B cell (primary cell): ENCODE measurements around the gene FBN2. TPM values are rescaled to one million over a fixed set of nuclear protein-coding genes. Genes with fewer than 3 reads are reported as not detected.

Experiments
- ATAC-seq: fragments of 200-7000 bp; cut with Tn5 transposase; one replicate; pipeline ENCODE4 v1.10.0; 2021; ENCODE audit warnings: low read depth, mild to moderate bottlenecking, moderate number of reproducible peaks, moderate library complexity
- CTCF ChIA-PET: fragments of 350-600 bp; sonication (Branson Sonifier 250); formaldehyde crosslinking; loops from one replicate; lab custom pipeline; 2021; ENCODE audit warnings: antibody characterized with exemption, inconsistent platforms; lab: Charles Lee
- POLR2A ChIA-PET: fragments of 350-600 bp; sonication (Branson Sonifier 250); formaldehyde crosslinking; loops from one replicate; lab custom pipeline; 2021; ENCODE audit warnings: antibody characterized with exemption; lab: Charles Lee
- DNase-seq: peaks from one replicate; pipeline ENCODE4 v3.0.0; 2013
- H2AFZ ChIP-seq: 2 replicates; pipeline ENCODE4 v1.6.1; 2012; ENCODE audit warnings: mild to moderate bottlenecking, low read depth, low read length; ENCODE audit not compliant: insufficient read depth, poor library complexity, severe bottlenecking
- H3K27ac ChIP-seq, 2 donors: 1 replicate in 1 of 2; 2 replicates in 1 of 2; pipeline ENCODE4 v1.5.1; 2012 to 2013; ENCODE audit warnings: low read length in 2 of 2, mild to moderate bottlenecking in 2 of 2, moderate library complexity in 1 of 2
- H3K27me3 ChIP-seq, 4 experiments: fragments of 200-600 bp in 1 of 4; sonication (generic) in 1 of 4; replicated peaks in 1 of 4; 1 replicate in 2 of 4; 2 replicates in 2 of 4; pipeline versions ENCODE4 v1.6.1 to v1.7.0; 2013 to 2016; ENCODE audit warnings: low read length in 3 of 4, mild to moderate bottlenecking in 2 of 4, mixed read lengths in 1 of 4, moderate library complexity in 1 of 4; ENCODE audit not compliant: insufficient read depth in 4 of 4, control insufficient read depth in 3 of 4; ENCODE audit errors: control extremely low read depth in 1 of 4
- H3K36me3 ChIP-seq, 2 experiments: replicated peaks in 1 of 2; 1 replicate in 1 of 2; 2 replicates in 1 of 2; pipeline versions ENCODE4 v1.6.1 to v1.7.1; 2013; ENCODE audit warnings: low read length in 1 of 2; ENCODE audit not compliant: insufficient read depth in 2 of 2, control insufficient read depth in 1 of 2; ENCODE audit errors: control extremely low read depth in 1 of 2, extremely low read depth in 1 of 2
- H3K4me1 ChIP-seq, 2 donors: fragments of 200-600 bp in 1 of 2; sonication (generic) in 1 of 2; 1 replicate in 1 of 2; 2 replicates in 1 of 2; pipeline versions ENCODE4 v1.5.1 to v1.6.1; 2013 to 2017; ENCODE audit warnings: low read length in 2 of 2; ENCODE audit not compliant: control insufficient read depth in 2 of 2, insufficient read depth in 2 of 2
- H3K4me2 ChIP-seq: replicated peaks from 2 replicates; pipeline ENCODE3; 2012; ENCODE audit warnings: mild to moderate bottlenecking, low read depth, low read length; ENCODE audit not compliant: poor library complexity, severe bottlenecking
- H3K4me3 ChIP-seq, 5 experiments: fragments of 200-600 bp in 1 of 5; sonication (generic) in 1 of 5; 1 replicate in 3 of 5; 2 replicates in 2 of 5; pipeline versions ENCODE4 v1.5.1 to v1.7.0; 2011 to 2016; ENCODE audit warnings: low read length in 4 of 5, mild to moderate bottlenecking in 4 of 5, low read depth in 2 of 5, control low read depth in 1 of 5, moderate library complexity in 1 of 5; ENCODE audit not compliant: insufficient read depth in 1 of 5; ENCODE audit errors: control extremely low read depth in 1 of 5, extremely low read depth in 1 of 5
- H3K79me2 ChIP-seq: fragments of 200-600 bp; sonication (generic); one replicate; pipeline ENCODE4 v1.6.0; 2016; ENCODE audit warnings: low read length; ENCODE audit not compliant: control insufficient read depth, insufficient read depth
- H3K9ac ChIP-seq: fragments of 200-600 bp; sonication (generic); 2 replicates; pipeline ENCODE4 v1.6.1; 2017; ENCODE audit warnings: mild to moderate bottlenecking, low read length, moderate library complexity
- H3K9me3 ChIP-seq, 3 donors: one replicate each; pipeline versions ENCODE4 v1.6.1 to v1.7.1; 2013; ENCODE audit warnings: low read length in 2 of 3; ENCODE audit not compliant: control insufficient read depth in 2 of 3, insufficient read depth in 1 of 3; ENCODE audit errors: control extremely low read depth in 1 of 3
- H4K20me1 ChIP-seq: 2 replicates; pipeline ENCODE4 v1.6.0; 2012; ENCODE audit warnings: mild to moderate bottlenecking, low read length; ENCODE audit not compliant: insufficient read depth, control insufficient read depth, poor library complexity, severe bottlenecking
- H3K27ac Mint-ChIP-seq: one replicate; pipeline ENCODE4 v1.8.0; 2021; ENCODE audit warnings: mixed read lengths
- H3K27me3 Mint-ChIP-seq: one replicate; pipeline ENCODE4 v1.8.0; 2021; ENCODE audit warnings: mixed read lengths
- H3K4me1 Mint-ChIP-seq: one replicate; pipeline ENCODE4 v1.8.0; 2021; ENCODE audit warnings: mixed read lengths
- H3K4me3 Mint-ChIP-seq: one replicate; pipeline ENCODE4 v1.8.0; 2021; ENCODE audit warnings: mixed read lengths
- H3K9me3 Mint-ChIP-seq: one replicate; pipeline ENCODE4 v1.8.0; 2022; ENCODE audit warnings: mixed read lengths; ENCODE audit not compliant: insufficient read depth
- EZH2 ChIP-seq: IDR thresholded peaks from 2 replicates; pipeline ENCODE4 v1.6.1; 2012; ENCODE audit warnings: borderline replicate concordance, low read depth, mild to moderate bottlenecking, moderate library complexity, low read length; ENCODE audit not compliant: insufficient read depth, poor library complexity, severe bottlenecking
- WGBS: methylation state at CpG from one replicate; pipeline ENCODE4 v1.1.5; 2013; ENCODE audit warnings: missing lambda C conversion rate; ENCODE audit not compliant: insufficient coverage; 5-methylcytosine and 5-hydroxymethylcytosine counted together
- intact Hi-C: fragments of 100-400 bp; cut with micrococcal nuclease; formaldehyde crosslinking; loops from one replicate; pipeline ENCODE4 v1.10.0; 2022
- polyA plus RNA-seq: library from polyadenylated mRNA; depleted of rRNA; stranded (reverse); fragments of >200 nt; gene quantifications from 2 replicates; pipeline ENCODE4 v1.2.3, GENCODE V29; 2012
- total RNA-seq, 2 donors: library from RNA; stranded (reverse); fragments of 120-200 nt in 1 of 2; gene quantifications; 1 replicate in 1 of 2; 2 replicates in 1 of 2; pipeline versions ENCODE4 v1.2.3 to v1.2.4, GENCODE V29; 2013 to 2022
- TF ChIP-seq, protein P1 (sequence below): fragments of 200-600 bp; IDR thresholded peaks from one replicate; pipeline ENCODE4 v1.8.0; 2022; ENCODE audit warnings: antibody characterized with exemption, mild to moderate bottlenecking

FBN2 gene
- total and polyA plus RNA-seq, 2 donors (not counting 1 experiment from before 2014, with no cell fraction given) = 0.03 TPM; not detected in 1

DNA sequence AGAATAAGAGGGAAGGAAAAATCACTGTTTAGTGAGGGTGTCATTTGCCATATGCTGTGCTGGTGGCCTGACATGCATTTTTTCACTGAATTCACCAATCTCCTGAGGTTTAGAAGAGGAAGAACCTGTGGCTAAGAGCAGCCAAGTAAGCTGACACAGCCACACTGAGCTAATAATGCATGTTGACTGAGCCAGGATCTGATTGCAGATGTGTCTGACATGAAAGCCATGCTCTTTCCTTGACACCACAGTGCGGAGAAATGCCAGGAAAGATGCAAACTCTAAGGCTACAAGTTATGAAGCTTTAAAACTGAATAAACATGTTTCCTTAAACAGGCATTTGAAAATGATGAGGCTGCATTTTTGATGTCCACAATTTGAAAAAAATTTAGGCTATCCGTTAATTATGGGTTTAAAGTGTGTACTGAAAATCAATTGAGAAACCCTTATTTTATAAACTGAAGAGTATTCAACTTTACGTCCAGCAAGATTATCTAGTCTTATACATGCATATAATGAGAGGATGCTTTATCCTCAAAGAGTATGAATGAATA, 208.6 kb downstream of the FBN2 start:
- Histone ChIP-seq H3K27me3 (no peaks in the 10 kb centered on the region), H3K36me3 (no peaks in the 10 kb centered on the region), H3K27ac (no peak overlapping the region), H4K20me1 (no peaks in the 10 kb centered on the region), H3K4me3 (no peak overlapping the region), H3K9me3 (no peaks in the 10 kb centered on the region), H2AFZ (no peak overlapping the region), H3K9ac (no peak overlapping the region), H3K4me1 (no peaks in the 10 kb centered on the region), H3K79me2 (no peaks in the 10 kb centered on the region), H3K4me2 (no peak overlapping the region)
- Mint-ChIP-seq H3K9me3 (peaks cover 6% of the 10 kb centered on the region), H3K4me1 (no peaks in the 10 kb centered on the region), H3K27ac (no peak overlapping the region), H3K27me3 (no peaks in the 10 kb centered on the region), H3K4me3 (no peak overlapping the region)
- no CpG with 5 or more reads among the region's 3 CpGs for WGBS
- TF ChIP-seq, protein P1, sequence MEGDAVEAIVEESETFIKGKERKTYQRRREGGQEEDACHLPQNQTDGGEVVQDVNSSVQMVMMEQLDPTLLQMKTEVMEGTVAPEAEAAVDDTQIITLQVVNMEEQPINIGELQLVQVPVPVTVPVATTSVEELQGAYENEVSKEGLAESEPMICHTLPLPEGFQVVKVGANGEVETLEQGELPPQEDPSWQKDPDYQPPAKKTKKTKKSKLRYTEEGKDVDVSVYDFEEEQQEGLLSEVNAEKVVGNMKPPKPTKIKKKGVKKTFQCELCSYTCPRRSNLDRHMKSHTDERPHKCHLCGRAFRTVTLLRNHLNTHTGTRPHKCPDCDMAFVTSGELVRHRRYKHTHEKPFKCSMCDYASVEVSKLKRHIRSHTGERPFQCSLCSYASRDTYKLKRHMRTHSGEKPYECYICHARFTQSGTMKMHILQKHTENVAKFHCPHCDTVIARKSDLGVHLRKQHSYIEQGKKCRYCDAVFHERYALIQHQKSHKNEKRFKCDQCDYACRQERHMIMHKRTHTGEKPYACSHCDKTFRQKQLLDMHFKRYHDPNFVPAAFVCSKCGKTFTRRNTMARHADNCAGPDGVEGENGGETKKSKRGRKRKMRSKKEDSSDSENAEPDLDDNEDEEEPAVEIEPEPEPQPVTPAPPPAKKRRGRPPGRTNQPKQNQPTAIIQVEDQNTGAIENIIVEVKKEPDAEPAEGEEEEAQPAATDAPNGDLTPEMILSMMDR = no peak
- TF ChIP-seq EZH2 = no peak
- intact Hi-C loops = no loop called here
- ChIA-PET POLR2A (no interaction called here), CTCF (no interaction called here)
- DNase-seq (no peak), ATAC-seq (no peak)

DNA sequence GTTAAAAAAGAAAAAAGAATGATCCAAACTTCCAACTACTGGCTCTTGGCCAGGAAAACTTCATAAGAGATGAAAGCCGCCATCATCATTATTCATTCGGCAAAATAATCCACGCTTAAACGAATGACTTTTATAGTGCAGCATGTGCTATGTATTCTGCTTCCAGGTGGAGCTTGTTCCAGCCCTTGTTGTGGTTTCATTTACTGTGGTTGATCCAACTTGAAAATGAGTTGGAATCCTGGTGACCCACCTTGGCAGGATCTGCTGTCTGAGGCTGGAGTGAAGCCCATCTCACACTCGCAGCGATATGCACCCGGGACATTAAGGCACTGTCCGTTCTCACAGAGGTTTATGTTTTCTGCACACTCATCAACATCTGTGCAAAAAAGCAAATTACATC, 209.6 kb downstream of the FBN2 start:
- ChIA-PET POLR2A (no interaction called here), CTCF (no interaction called here)
- Histone ChIP-seq H3K27ac (no peak overlapping the region), H3K36me3 (no peaks in the 10 kb centered on the region), H3K27me3 (no peaks in the 10 kb centered on the region), H4K20me1 (no peaks in the 10 kb centered on the region), H3K4me1 (no peaks in the 10 kb centered on the region), H3K4me2 (no peak overlapping the region), H3K9ac (no peak overlapping the region), H3K9me3 (no peaks in the 10 kb centered on the region), H2AFZ (no peak overlapping the region), H3K4me3 (no peak overlapping the region), H3K79me2 (no peaks in the 10 kb centered on the region)
- 97% methylated on average over 6 of the region's 8 CpGs for whole genome bisulfite sequencing
- Mint-ChIP-seq H3K27me3 (no peaks in the 10 kb centered on the region), H3K4me3 (no peak overlapping the region), H3K27ac (no peak overlapping the region), H3K4me1 (no peaks in the 10 kb centered on the region), H3K9me3 (peaks cover 6% of the 10 kb centered on the region)
- TF ChIP-seq, protein P1 = no peak
- no peak for TF ChIP-seq EZH2
- intact Hi-C loops = no loop called here
- no peak for DNase-seq
- no peak for ATAC-seq
